Osteoblast (primary cell): ENCODE data around the gene ABI3BP. TPM values are rescaled to one million over a fixed set of nuclear protein-coding genes. Genes with fewer than 3 reads are reported as not detected.

Experiments
- DNase-seq: peaks from one replicate; pipeline ENCODE4 v3.0.0; 2011; ENCODE audit warnings: low spot score, mixed read lengths; ENCODE audit not compliant: insufficient read length; ENCODE audit errors: missing footprints
- H2AFZ ChIP-seq: 2 replicates; pipeline ENCODE4 v1.6.0; 2011; ENCODE audit warnings: mild to moderate bottlenecking, low read length
- H3K27ac ChIP-seq: 2 replicates; pipeline ENCODE4 v1.5.1; 2011; ENCODE audit warnings: mild to moderate bottlenecking, low read depth, low read length, moderate library complexity
- H3K27me3 ChIP-seq: 2 replicates; pipeline ENCODE4 v1.6.0; 2012; ENCODE audit warnings: mild to moderate bottlenecking, control low read depth, inconsistent platforms, low read length, moderate library complexity; ENCODE audit not compliant: insufficient read depth
- H3K36me3 ChIP-seq: 2 replicates; pipeline ENCODE4 v1.5.1; 2011; ENCODE audit warnings: mild to moderate bottlenecking, low read length, control low read depth, moderate library complexity; ENCODE audit not compliant: insufficient read depth
- H3K4me1 ChIP-seq: 2 replicates; pipeline ENCODE4 v1.5.1; 2011; ENCODE audit warnings: mild to moderate bottlenecking, low read length, control low read depth, moderate library complexity; ENCODE audit not compliant: insufficient read depth
- H3K4me2 ChIP-seq: 2 replicates; pipeline ENCODE4 v1.6.0; 2011; ENCODE audit warnings: mild to moderate bottlenecking, low read length; ENCODE audit not compliant: insufficient read depth
- H3K4me3 ChIP-seq: fragments of 200-600 bp; sonication (generic); 3 replicates; pipeline ENCODE4 v1.5.1; 2012; ENCODE audit warnings: mild to moderate bottlenecking, low read length, inconsistent platforms; ENCODE audit not compliant: insufficient read depth
- H3K79me2 ChIP-seq: 2 replicates; pipeline ENCODE4 v1.6.0; 2012; ENCODE audit warnings: mild to moderate bottlenecking, low read length, control low read depth, inconsistent platforms; ENCODE audit not compliant: insufficient read depth
- H3K9me3 ChIP-seq: 2 replicates; pipeline ENCODE4 v1.5.1; 2011; ENCODE audit warnings: low read depth, low read length, control low read depth
- H4K20me1 ChIP-seq: 2 replicates; pipeline ENCODE4 v1.6.0; 2012; ENCODE audit warnings: mild to moderate bottlenecking, low read length, control low read depth; ENCODE audit not compliant: insufficient read depth
- total RNA-seq: library from RNA; depleted of rRNA; stranded (reverse); fragments of >200 nt; gene quantifications from 2 replicates; pipeline ENCODE4 v1.2.3, GENCODE V29; 2012
- TF ChIP-seq, protein P1 (sequence below): IDR thresholded peaks from 2 replicates; pipeline ENCODE4 v1.5.1; 2011; ENCODE audit warnings: mild to moderate bottlenecking, low read depth, low read length, moderate library complexity; ENCODE audit errors: extremely low read depth

Gene ABI3BP
- total RNA-seq, 1 donor, result 130 TPM

DNA sequence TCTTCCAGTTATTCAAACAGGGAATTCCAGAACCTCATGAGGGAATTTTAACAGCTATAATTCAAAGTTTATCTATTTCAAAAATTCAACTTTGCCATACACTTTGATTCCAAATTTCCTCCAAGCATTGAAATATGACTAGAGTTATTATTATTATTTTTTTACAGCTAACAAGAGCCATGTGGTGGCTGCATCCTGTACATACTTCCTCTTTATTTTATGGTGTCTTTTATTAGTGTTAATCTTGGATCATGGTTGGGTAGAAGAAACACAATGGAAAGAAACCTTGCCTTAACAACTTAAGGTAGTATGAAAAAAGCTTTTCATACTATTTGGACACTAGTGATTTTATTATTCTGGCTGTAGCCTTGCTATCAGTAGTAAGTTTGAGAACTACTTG, 231.3 kb downstream of the ABI3BP start:
- Histone ChIP-seq H3K4me3 (no peak overlapping the region), H3K36me3 (peaks cover 31% of the 10 kb centered on the region), H2AFZ (no peak overlapping the region), H3K27me3 (no peaks in the 10 kb centered on the region), H4K20me1 (no peaks in the 10 kb centered on the region), H3K79me2 (no peaks in the 10 kb centered on the region), H3K9me3 (no peaks in the 10 kb centered on the region), H3K4me1 (peaks cover 10% of the 10 kb centered on the region), H3K4me2 (no peak overlapping the region), H3K27ac (no peak overlapping the region)
- TF ChIP-seq, protein P1, sequence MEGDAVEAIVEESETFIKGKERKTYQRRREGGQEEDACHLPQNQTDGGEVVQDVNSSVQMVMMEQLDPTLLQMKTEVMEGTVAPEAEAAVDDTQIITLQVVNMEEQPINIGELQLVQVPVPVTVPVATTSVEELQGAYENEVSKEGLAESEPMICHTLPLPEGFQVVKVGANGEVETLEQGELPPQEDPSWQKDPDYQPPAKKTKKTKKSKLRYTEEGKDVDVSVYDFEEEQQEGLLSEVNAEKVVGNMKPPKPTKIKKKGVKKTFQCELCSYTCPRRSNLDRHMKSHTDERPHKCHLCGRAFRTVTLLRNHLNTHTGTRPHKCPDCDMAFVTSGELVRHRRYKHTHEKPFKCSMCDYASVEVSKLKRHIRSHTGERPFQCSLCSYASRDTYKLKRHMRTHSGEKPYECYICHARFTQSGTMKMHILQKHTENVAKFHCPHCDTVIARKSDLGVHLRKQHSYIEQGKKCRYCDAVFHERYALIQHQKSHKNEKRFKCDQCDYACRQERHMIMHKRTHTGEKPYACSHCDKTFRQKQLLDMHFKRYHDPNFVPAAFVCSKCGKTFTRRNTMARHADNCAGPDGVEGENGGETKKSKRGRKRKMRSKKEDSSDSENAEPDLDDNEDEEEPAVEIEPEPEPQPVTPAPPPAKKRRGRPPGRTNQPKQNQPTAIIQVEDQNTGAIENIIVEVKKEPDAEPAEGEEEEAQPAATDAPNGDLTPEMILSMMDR, result no peak
- DNase-seq, result no peak

DNA sequence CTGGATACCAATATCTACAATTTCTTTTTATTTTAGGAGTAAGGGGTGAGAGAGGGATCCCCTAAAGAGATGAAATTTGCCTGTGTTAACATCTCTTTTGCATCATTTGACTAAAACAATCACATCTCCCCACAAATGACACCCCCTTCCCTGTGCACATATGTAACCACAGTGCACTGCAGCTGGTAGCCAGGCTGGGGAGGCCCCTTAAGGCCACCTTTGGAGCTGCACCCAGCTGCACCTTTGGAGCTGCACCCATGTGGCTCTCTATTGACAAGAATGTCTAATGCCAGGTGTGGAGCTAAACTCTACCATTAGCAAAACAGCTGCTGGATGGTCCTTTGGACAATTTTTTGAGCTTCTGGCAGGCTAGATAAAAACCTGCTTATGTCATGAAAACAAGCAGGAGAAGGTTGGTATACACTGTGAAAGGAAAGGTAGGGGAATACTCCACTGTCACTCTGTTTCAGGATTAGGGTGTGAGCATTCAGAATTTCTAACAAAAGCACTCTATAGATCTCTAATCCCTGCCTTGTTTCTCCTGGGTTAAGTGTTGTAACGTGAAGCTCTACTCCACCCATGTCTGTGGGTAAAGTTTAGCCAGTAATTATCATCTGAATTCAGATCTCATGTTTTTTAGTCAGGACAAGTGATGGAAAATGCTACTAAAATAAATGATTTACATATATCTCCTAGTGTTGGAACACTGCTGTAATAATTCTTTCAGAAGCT, 231.8 kb downstream of the ABI3BP start:
- H3K4me1 ChIP-seq, result peaks cover 10% of the 10 kb centered on the region
- TF ChIP-seq, protein P1, result no peak
- no peaks in the 10 kb centered on the region for H3K9me3 ChIP-seq
- no peaks in the 10 kb centered on the region for H3K27me3 ChIP-seq
- H3K36me3 ChIP-seq, result peaks cover 26% of the 10 kb centered on the region
- H3K4me3 ChIP-seq, result no peak overlapping the region
- H2AFZ ChIP-seq, result no peak overlapping the region
- H3K27ac ChIP-seq, result no peak overlapping the region
- no peak overlapping the region for H3K4me2 ChIP-seq
- no peaks in the 10 kb centered on the region for H3K79me2 ChIP-seq
- H4K20me1 ChIP-seq, result no peaks in the 10 kb centered on the region
- no peak for DNase-seq

DNA sequence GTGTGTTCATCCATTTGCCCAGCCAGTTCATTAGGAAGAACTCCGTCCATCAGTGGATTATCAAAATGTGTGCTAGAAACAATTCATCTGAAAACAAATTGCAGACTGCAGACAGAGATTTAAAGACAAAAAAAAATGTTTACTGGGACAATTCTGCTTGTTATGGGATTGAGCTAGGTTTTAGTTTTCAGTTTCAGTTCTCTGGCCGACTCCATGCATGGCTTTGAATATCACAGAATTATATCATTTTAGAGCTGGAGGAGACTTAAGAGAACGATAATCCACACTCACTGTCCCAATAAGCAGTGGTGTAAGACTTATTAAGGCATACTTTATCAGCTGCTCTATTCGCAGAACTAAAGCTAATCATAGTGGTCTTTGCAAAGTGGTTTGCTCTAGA, 232.8 kb downstream of the ABI3BP start:
- no peaks in the 10 kb centered on the region for H3K9me3 ChIP-seq
- no peaks in the 10 kb centered on the region for H3K27me3 ChIP-seq
- peak overlapping the region; percentile 17 for H3K27ac ChIP-seq
- H3K4me1 ChIP-seq, result peaks cover 10% of the 10 kb centered on the region
- no peaks in the 10 kb centered on the region for H4K20me1 ChIP-seq
- TF ChIP-seq, protein P1, result no peak
- no peaks in the 10 kb centered on the region for H3K79me2 ChIP-seq
- peaks cover 26% of the 10 kb centered on the region for H3K36me3 ChIP-seq
- H2AFZ ChIP-seq, result no peak overlapping the region
- H3K4me3 ChIP-seq, result no peak overlapping the region
- DNase-seq, result no peak
- H3K4me2 ChIP-seq, result peak overlapping the region; percentile 28

DNA sequence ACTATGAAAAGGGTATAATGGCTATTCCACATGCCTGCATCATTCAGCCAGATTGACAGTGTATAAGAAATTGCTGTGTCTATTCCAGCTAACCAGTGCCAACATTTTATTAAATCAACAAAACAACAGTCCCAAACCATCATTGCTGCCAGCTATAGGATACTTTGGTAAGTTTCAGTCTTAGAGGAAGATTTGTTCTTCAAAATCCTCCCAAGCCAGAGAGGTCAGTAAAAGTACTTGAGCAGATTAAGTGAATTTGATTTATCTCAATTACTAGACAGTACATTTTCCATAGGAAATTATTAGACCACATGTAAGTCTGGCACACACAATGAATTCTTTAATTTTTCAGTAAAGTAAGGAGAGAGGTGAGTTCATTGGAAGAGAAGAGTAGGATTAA, 233.3 kb downstream of the ABI3BP start:
- no peaks in the 10 kb centered on the region for H4K20me1 ChIP-seq
- no peak for DNase-seq
- no peaks in the 10 kb centered on the region for H3K9me3 ChIP-seq

More for the DNA sequence above, 233.3 kb downstream of the ABI3BP start:
- H3K36me3 ChIP-seq, result peaks cover 27% of the 10 kb centered on the region
- H2AFZ ChIP-seq, result no peak overlapping the region
- H3K27me3 ChIP-seq, result no peaks in the 10 kb centered on the region
- peaks cover 10% of the 10 kb centered on the region for H3K4me1 ChIP-seq
- TF ChIP-seq, protein P1, result no peak
- H3K79me2 ChIP-seq, result no peaks in the 10 kb centered on the region
- peak overlapping the region; percentile 17 for H3K27ac ChIP-seq
- H3K4me3 ChIP-seq, result no peak overlapping the region
- peak overlapping the region; percentile 28 for H3K4me2 ChIP-seq
